NCI-H2029 (cell line): Measurements from ENCODE around the gene OVAAL.

Experiments
- DNase-seq: peaks from one replicate; lab custom pipeline; 2025; lab: John Stamatoyannopoulos, UW

OVAAL gene

DNA sequence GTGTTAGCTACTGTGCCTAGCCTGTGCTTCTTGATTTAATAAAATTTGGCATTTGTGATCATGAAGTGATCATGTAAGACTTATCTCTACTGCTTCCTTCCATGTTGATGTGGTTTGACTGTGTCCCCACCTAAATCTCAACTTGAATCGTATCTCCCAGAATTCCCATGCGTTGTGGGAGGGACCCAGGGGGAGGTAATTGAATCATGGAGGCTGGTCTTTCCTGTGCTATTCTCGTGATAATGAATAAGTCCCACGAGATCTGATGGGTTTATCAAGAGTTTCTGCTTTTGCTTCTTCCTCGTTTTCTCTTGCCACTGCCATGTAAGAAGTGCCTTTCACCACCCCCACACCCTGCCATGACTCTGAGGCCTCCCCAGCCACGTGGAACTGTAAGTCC lies at the start of gene OVAAL:
TSS of gene OVAAL (plus strand) at position 301 of the 400 bp plus-strand sequence.
- DNase-seq, result no peak

DNA sequence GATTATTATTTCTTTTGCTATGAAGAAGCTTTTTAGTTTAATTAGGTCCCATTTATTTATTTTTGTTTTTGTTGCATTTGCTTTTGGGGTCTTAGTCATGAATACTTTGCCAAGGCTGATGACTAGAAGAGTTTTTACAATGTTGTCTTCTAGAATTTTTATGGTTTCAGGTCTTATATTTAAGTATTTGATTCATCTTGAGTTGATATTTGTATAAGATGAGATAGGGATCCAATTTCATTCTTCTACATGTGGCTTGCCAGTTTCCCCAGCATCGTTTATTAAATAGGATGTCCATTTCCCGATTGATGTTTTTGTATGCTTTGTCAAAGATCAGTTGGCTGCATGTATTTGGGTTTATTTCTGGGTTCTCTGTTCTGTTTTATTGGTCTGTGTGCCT lies 47.9 kb upstream of the OVAAL start:
- DNase-seq, result no peak

DNA sequence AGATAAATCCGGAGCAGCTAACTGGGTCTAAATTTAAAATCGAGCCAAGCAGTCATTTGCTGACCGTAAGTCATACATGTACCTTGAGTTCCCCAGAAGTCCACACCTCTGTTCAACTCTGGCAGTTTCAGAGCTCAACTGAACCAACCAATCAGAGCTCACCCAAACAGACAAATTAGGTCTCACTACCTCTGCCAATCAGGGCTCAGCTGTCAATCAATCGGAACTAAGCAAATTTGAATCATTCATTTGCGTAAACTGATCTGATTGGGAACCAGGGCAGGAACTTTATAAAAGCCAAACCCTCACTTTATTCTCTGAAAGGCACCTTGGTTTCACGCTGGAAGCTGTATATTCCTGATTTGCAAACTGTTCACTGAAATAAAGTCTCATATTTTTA lies 45.2 kb upstream of the OVAAL start:
- DNase-seq, result no peak

DNA sequence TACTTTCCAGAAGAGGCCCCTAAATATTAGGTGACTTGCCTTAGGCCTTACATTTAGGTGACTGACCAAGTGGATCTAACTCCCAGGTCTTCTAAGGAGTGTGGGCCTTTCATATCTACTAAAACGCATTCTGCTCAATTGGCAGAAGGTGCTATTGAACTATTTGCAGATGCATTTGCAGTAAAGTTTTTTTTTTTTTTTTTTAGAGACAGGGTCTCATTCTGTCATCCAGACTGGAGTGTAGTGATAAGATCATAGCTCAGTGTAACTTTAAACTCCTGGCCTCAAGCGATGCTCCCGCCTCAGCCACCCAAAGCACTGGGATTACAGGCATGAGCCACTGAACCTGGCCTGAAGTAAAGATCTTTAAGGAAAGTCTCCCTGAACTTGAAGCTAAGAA lies 43.4 kb upstream of the OVAAL start:
- DNase-seq, result no peak

DNA sequence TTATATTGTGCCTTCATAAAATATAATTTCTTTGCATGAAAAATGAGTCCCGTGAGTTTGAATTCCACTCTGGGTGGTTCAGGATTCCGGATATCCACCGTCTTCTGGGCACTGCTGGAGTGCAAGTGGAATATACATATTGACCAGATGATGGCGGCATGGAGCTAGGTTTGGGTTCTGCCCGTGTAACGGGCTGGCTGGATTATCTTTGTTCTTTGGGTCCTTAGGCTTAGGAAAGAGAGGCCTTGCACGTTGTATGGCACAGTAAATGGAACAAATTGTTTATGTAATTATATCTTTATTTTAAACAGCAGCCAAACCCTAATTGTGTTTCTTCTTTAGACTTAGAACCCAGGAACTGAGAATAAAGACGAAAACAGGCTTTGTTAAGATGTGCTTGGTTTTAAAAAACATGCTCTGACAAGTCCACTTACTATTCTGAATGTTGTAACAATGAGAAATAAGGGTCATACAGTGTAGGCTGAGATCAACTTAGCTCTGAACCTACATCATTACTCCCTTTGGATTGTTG lies 42.8 kb upstream of the OVAAL start:
- peak; percentile 42 for DNase-seq

DNA sequence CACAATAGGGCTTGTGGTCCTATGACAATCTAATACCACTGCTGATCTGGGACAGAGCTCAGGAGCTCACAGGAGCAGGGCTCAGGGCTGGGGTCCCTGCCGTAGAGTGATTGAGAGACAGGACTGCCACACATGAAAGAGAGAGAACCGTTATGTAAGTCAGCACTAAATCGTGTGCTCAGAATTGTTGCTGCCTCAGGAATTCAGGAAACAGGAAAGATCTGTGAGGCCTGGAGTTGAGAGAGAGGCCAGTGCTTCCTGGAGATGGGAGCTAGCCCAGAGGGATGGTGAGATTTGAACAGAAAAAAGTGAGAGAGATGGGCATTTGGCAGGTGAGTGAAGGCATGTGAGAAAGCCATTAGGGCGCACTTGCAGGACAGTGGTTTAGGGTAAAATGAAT lies 38.9 kb upstream of the OVAAL start:
- DNase-seq, result no peak

DNA sequence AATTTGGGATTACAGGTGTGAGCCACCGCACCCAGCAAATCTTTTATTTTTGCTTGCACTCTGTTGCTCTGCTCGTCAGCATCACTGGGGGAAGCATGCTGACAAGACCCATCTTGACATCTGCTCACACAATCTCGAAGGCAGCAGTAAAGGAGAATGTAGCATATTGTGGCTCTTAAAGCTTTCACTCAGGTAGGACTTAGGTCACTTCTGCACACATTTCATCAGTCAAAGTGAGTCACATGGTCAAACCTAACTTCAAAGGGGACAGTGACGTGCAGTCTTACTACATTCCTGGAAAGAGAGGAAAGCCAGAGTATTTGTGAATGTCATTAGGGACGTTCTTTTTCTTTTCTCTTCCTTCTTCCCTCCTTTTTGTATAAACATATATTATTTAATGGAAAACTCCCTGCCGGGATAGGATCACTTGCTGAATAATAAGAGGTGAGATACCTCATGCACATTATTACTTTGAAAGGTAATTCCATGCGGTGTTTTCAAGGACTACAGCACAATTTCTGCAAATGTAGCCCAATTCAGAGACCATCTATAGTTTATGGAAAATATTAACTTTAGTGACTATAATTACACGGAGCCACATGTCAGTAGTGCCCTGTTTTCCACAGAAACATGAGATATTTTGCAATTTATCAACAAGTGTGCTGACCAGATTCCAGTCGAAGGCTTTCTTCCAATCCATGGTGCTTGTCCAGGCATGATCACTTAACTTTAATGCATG lies 37.1 kb upstream of the OVAAL start:
- DNase-seq, result no peak

DNA sequence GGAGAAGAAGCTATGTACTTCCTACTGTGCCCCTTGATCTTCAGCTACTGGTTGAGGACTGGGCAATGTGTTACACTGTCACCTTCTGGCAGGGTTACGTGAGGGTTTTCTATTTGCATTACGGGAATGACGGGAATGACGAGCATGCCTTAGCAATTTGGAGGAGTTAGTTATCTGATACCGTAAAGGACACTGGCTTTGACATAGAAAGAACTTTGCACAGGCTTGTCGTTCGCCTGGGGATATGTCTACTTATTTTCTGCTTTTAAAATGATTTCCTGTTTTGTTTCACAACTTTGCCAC lies 36.6 kb upstream of the OVAAL start:
- no peak for DNase-seq

DNA sequence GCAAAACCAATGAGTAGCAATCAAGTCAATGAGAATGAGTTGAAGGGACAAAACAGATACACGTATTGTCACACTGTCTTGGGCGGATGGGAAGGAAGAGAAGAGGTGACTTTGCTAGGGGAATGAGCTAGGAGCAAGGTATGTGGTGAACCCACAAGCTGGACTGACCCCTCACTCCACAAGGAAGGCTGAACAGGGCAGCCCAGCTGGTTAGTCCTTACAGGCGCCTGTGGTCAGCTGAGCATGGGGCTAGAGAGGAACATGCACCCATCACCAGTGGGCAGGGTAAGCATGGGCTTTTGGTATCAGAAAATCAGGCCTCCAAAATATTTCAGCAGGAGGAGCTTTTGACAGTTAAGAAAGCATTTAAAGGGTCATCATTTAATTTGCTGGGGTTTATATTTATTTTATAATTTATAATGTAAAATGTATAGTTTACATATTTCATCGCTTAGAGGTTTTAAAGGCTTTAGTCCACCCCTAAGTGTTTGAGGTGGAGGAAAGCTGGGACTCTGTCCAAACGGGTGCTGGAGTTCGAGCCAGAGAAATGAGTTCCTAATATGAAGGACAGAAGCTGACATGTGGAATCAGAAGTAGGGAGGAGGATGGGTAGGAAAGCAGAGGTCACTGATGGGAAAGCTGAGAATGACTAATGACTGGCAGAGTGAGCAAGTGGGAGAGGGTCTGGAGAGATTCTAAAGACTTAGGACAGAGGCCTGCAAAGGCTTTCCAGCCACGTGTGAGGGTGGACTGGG lies 34.4 kb upstream of the OVAAL start:
- no peak for DNase-seq

DNA sequence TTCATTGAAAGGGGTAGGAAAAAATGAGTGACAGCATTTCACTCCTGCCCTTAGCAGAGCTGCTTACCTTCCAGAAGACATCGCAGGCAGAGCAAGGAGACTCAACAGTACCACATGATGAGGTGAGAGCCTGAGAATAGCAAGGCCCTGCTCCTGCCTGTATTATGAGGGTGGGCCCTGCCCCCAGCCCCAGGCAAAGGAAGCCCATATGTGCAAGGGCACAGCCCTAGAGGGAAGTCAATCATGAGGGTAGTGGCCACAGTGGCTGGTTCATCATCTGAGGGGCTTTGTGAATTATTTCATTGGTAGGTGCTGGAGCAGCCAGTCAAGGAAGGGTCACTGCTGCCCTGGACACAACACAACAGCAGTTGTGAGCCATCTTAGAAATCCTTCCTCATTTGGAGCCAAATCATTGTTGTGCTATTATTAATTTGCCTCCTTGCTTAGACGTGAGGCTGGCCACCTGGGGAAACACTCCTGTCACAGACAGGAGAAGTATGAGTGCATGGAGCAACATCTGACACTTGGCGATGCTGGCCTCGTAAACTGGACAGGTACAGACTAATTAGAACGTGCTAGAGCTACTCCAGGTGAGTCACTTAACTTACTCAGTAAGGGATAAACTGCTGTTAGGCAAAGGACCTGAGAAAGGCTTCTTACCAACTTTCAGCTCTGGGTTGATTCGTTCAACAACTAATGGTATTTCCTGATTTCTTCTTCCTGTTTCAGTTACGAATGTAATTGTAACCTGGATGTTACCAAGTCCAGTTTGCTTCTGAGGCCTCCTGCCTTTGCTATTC lies 33.6 kb upstream of the OVAAL start:
- no peak for DNase-seq

DNA sequence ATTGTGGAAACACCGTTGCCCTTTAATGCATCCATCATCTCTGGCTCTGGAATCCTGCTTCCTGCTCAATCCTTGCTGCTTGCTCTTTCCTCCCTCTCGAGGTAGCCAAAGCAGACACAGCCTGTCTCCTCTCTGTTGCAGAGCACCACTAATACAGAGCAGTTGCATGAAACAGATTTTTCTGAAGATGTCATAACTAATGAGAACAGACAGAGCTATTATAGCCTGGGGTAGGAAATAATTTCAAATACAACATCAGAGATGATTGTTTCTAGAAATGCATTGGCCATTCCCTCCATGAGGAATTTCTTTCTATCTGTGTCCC lies 33.1 kb upstream of the OVAAL start:
- no peak for DNase-seq

DNA sequence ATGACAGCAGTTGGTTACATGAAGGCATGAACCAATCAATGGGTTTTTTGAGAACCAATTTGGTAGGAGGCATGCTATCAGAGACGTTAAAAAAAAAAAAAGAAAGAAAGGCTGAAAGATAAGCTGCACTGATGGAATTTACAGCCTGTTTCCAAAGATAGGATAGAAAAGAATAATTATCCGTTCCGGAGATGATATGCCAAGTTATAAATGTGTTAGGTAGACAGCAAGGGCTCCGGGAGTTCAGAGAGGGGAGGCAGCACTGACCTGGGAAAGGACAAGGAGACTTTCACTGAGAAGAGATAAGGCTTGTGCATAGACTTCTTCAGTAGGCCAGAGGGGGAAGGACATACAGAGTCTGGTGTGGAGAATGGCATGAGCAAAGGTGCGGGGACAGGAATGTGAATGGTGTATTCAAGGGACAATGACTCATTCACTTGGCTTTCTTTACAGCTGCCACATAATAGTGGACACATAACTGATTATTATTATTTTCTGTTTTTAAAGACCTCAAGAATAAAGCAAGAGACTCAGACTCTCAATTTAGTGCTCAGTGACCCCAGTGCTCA lies 31.6 kb upstream of the OVAAL start:
- no peak for DNase-seq

DNA sequence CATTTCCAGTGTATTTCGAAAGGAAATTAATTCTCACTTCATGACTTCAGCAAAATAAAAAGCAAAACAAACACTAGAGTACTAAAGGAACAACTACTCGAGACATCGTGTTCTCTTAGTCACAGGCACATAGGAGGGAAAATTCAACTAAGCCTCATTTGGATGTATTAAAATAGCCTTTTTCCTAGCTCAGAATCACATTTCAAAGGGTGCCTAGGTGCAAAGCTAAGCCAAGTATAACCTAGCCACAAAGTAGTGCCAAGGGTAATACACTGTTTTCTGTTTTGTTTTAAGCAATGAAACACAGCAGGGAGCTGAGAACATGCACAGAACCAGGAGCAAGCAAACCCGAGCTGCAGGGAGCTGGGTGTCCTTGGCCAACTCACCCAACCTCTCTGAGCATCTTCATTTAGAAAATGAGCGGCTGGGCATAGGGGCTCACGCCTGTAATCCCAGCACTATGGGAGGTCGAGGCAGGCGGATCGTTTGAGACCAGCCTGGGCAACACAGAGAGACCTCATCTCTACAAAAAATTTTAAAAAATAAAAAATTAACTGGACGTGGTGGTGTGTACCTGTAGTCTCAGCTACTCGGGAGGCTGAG lies 29.8 kb upstream of the OVAAL start:
- DNase-seq, result no peak

DNA sequence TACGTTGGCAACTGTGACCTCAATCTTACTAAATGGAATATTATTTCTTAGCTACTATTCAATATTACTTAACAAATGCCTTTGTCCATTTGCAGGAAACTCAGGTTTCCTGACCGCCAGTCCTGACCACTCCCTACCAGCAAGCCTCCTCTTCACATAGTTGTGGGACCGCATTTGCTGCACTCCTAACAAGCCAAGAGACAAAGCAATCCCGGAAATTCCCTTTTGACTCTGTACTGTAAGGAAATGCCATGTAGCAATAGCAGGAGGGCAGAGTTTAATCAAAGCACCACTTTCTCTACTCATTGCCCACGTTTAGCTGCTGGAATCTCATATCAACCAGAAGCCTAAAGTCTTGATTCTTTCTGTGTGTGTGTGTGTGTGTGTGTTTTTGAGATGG lies 28.3 kb upstream of the OVAAL start:
- no peak for DNase-seq

DNA sequence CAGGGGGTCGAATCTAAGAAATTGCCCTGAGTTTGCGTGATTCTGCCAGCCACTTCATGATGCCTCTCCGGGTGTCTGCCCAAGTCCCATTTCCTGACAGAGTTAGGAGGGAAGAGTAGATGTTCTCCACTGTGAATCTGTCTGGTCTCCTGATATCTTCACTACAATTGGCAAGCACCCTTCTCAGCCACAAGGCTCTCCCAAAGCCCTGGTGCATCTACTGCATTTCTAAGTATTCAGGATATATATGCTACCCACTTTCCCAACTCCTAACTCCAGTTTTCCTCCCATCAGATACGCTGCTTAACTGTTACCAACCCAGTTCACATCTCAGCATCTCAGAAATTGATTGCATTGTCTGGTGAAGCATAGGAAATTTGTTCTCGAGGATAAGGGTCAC lies 25.9 kb upstream of the OVAAL start:
- DNase-seq, result no peak

DNA sequence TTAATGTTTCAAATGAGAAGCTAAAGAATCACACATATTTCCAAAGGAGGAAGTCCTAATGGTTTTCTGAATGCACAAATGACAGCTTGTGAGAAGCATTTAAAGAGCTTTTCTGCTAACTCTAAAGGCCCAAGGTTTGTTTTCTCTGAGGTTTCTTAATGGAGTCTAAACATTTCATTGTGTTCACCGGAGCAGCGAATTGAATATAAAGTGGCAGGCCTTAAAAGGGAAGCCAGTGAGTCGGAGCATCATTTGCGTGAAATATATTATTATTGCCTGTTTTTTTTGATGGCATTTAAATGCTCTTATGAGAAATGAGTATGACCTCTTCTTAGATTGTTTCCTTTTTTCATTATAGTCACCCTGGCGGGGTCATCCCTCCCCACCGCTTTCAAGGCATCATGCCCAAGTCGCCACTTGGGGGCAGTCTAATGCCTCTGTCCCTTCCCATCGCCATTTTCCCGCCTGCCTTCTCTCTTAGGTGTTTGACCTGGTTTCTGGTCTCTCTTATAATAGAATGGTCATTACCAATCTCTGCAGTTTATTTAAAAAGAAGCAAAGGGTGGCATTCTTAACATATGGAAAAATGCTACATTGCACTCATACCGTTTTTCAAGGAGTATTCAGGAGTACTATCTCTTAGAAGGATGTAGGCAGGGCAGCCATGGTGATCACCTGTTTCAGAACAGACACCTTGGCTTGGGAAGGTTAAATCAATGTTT lies 25.3 kb upstream of the OVAAL start:
- DNase-seq, result peak; percentile 48

DNA sequence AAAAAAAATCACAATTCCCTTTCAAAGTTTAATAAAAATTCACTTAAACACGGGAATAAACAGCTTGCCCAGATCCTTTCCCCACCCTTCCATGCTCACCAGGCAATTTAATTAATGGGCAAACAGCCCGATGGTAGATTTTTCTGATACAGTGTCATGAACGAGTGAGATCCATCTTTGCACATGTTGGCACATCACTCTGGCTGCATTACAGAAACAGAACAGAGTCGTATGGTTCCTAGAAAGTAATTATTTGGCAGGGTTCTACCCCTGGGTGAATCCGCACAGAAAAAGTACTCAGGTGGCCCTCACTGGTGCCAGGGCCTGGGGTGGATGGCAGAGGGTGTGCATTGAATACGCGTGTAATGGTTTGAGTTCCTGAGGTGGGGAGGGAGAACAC lies 24.6 kb upstream of the OVAAL start:
- DNase-seq, result no peak

DNA sequence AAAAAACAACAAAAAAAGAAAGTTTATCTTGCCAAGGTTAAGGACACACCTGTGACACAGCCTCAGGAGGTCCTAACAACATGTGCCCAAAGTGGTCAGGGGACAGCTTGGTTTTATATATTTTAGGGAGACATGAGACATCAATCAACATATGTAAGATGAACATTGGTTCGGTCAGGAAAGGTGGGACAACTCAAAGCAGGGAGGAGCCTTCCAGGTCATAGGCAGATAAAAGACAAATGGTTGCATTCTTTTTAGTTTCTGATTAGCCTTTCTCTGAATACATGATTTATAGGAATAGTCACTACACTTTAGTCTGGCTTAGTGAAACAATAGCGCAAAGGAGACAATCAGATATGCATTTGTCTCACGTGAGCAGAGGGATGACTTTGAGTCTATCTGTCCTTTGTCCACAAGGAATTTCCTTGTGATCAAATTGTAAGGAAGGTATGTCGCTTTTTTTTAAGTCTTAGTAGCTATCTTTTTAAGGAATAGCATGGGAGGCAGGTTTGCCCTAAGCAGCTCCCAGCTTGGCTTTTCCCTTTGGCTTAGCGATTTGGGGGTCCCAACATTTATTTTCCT lies 23.3 kb upstream of the OVAAL start:
- no peak for DNase-seq

DNA sequence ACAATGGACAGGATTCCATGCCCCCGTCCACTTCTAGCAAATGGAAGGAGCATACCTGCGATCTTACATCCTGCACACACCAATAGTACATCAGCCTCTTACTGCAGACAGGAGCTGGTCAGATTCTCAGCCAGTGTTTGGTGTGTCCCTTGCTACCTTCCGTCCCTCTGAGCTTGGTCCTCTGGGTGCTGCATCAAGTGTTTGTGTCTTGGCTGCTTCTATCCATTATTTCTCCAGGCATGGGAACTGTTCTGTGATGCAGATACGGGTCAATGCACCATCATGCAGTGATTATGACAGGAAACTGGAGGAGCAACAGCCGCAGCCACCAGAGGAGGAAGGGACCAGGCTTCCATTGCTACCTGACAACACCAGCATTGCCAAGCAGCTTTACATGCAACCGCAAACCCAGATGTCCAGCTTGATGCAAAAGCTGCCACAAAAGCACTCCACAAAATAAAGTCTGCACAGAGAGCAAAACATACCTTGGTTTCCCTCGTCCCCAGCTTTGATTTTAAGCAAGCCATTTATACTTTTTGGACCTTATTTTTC lies 21.9 kb upstream of the OVAAL start:
- DNase-seq, result no peak

DNA sequence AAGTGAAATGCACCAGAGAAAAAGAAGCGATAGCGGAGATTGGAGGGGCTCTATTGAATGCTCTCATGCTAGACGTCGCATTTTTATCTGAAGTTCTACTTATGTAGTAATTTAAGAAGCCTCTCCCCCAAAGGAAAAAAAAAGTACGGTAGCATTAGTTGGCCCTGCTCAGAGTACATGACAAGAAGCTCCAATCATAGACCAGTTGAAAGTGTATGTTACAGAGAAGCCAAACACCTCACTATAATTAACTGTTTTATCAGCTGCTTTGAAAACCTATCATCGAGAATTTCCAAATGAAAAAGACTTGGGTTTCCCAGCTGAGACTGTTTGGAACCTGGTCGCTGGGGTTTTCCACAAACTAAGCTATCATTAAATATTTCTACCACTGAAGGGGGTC lies 19.6 kb upstream of the OVAAL start:
- DNase-seq, result no peak
